HG03064 (cell line): ENCODE measurements around the gene PARS2.

Experiments used
- ATAC-seq: cut with Tn5 transposase; IDR thresholded peaks from one replicate; pipeline ENCODE4 v1.9.1; 2021; ENCODE audit warnings: low read depth; ENCODE audit not compliant: unreplicated experiment

PARS2 gene

DNA sequence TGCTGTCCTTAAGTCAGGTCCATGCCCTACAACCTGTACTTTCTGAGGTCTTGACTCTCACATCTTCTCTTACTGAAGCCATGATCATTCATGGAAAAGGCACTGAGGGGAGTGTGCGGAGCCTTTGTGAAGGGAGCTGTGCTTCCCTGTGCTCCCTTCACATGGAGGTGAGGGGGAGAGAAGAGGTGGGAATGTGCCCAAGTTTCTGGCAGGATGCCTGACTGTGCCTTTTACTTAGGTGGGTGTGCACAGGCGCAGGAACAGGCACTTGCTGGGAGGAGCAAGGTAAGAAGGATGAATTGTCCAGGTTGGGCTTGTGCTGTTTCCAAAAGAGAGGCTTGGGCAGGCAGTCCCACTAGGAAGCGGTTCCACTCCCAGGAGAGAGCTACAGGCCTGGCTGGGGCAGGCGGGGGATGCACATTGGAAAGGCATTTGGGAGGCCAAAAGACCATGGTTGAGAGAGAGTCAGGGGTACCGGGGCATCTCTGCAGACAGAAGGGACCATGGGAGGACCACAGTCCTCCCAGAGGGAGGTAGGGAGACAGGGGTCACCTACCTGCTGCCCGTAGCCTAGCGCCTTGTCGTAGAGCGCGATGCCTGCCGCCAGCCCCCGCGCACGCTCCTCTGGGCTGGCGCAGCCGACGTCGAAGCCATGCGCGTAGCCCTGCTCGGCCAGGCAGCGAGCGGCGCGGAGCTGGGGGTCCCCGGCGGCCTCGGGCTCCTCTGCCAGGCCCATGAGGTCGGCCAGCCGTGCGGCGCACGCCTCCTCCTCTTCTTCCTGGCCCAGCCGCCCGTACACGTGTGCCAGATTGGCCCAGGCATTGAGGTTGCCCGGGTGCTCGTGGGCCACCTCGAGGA lies 35.9 kb upstream of the PARS2 start:
- no peak for ATAC-seq

- no peak for ATAC-seq
These were observed 34.7 kb upstream of the PARS2 start for GRCh38 chr1:54798769-54799641.

DNA sequence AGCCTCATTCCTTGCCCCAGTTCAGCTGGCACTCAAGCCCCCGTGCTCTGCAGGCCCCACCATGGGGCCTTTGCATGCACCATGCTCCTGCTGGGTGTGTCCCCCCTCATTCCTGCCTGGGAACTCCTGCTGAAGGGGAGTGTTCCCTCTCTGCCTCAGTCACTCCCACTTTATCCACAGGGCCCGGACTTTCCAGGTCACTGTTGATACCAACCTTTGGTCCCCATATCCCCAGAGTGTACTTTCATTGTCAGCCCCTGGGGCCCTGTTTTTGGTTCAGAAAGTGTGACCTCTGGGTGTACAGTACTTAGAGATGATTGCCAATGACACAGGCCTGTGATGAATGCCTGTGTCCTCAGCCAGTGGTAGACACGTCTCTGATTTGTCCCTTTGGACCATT lies 33.9 kb upstream of the PARS2 start:
- ATAC-seq, result no peak

DNA sequence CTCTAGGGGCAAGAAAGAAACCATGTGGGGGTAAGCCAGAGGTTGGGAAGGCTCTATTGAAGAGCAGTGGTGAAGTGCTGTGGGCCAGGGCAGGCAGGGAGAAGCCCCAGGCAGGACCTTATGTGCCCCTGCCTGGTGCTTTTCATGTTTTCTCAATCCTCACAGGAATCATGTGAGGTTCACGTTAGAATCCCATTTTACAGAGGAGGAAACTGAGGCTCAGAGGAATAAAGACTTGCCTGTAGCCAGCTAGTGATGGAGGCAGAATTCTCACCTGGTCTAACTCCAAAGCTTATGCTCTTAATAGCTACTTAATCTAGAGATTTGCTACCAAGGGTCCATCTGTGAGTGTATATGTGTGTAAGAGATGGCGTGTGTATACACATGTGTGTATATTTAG lies 32.6 kb upstream of the PARS2 start:
- ATAC-seq, result no peak

DNA sequence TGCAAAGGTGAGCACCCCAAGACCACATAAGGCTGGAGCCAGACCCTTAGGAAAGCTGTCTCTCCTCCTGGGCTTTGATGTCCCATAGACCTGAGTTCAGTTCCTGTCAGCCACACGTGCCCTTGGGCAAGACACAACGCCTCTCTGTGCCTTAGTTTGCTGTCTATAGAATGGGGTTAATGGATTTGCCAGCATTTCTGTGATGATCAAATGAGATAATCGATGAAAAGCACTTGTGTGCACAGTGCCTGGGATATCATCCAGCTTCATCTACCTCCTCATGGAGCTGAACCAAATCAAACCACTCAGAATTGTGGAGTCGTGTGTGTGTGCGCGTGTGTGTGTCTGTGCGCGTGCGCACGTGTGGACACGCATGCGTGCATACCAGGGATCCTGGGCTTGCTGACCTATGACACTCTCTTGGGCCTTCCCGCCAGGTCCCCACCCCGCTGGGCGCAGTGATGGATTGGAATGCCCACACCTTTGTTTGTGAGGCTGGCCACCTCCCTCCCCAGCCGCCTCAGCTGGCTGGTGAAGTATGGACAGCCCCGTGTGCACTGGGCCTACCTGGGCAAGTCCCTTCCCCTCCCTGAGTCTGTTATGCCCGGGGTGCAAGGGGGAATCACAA lies 31.6 kb upstream of the PARS2 start:
- no peak for ATAC-seq

DNA sequence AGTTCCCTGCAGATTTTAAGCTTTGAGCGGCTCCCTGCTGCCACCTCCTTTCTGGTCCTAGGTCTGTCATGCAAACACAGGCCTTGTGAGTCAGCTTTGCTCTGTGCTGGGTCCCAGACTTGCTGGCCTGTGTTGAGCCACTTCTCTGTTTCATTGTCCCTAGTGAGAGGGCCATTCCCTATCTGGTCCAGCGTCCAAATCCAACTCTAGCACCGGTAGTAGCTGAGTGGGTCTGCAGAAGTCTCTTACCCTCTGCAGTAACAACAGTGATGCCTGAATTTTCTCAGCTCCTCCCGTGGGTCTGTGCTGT lies 31.0 kb upstream of the PARS2 start:
- no peak for ATAC-seq

DNA sequence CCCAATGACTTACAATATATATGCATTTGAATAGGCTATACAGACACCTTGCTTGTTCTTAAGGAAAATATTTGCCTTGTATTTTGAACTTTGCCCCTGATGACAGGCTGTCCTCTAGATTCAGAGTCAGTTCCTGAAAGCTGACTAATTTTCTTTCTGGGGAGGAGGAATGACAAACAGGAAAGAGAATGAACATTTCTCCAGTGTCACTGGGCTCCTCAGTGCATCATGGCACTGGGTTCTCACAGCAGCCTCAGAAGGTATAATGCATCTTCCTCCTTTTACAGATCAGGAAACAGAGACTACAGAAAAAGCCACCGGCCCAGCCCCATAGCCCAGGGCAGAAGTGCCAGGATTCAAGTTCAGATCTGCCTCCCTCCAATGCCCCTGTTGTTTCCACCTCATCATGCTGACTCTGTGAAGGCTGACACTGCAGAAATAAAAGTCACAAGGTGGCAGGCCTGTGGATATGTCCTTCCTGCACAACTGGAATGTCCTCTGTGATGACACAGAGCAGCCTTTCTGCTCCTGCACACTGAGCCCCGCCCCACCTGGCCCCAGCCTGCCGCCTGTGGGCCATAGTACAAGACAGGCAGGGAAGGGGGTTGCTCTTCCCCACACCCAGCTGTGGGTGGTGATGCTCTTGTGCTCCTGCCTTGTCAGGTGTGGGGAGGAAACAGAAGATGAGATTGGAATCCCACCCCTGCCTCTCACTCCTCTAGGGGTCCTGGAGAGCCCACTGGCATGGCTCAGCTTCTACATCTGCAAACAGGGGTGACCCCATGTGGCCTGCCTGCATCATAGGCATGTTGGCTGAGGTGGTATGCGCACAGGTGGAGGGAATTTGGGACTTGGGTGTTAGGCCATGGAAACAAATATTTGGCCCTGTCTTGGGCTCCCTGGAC lies 30.4 kb upstream of the PARS2 start:
- no peak for ATAC-seq

DNA sequence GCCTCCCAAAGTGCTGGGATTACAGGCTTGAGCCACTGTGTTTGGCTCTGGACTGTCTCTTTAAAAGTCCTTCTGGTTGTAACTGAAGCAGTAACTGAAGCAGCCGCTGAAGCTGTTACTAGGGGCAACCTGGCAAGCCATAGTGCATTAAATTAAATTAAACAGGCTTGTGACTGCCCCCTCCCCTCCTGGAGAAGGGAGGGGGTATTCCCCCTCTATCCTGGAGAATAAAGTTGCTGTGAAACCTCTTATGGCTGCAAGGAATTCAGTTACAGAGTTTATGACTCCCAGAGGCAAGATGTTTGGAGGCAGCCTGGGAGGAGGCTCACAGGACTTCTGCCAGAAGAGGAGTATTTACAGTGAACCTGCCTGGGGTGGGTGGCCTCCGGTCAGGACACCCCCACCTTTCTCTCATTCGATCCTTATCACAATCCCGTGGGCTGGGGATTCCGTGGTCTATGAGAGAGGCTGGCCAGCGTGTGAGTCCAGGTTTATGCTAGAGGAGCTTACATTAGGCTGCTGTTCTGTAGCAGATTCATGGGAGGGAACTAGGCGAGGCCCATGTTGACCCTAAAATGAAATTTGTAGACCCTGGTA lies 28.5 kb upstream of the PARS2 start:
- no peak for ATAC-seq

DNA sequence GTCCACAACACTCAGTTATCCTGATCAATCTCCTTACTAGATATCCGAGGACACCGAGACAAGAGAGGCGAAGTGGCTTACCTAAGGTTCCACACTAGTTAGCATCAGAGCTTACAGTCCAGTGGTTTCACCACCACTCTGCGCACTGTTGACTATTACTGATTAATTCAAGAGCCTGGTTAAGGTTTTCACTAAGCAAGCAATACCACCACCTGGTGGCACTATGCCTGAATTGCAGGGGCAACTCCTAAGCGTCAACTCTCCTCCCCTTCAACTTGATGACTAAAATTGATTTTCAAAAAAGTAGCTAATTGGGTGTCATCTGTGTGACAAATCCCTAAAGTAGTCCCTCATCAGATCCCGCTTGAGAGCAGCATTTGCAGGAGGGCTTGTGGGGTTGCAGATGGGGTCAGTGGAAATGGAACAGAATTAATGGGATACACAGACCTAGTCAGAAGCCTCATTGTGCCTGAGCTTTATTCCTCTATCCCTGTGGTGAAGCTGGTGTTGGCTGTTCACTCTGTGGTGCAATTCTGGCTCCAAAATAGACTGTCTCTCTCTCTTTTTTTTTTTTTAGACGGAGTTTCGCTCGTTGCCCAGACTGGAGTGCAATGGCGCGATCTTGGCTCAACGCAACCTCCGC lies 27.7 kb upstream of the PARS2 start:
- ATAC-seq, result no peak

GRCh38 chr1:54788459-54788858 lies 24.1 kb upstream of the PARS2 start:
- no peak for ATAC-seq

DNA sequence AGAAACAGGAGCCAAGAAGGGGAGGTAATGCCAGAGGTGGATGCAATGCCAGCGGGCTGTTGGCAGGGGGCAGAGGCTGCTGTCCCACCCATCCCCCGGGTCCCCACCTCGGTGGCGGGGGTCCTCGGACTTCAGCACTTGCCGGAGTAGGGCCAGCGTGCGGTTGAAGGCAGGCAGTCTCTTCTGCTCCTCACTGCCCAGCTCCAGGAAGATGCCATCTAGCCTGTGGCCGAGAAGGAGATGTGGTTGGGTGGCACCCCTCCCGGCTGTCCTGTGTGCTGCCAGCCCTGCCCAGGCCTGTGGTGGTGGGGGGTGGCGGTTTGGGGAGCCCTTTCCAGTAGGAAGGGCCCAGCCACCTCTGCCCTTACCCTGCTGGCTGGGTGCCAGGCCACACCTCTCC lies 23.3 kb upstream of the PARS2 start:
- no peak for ATAC-seq

DNA sequence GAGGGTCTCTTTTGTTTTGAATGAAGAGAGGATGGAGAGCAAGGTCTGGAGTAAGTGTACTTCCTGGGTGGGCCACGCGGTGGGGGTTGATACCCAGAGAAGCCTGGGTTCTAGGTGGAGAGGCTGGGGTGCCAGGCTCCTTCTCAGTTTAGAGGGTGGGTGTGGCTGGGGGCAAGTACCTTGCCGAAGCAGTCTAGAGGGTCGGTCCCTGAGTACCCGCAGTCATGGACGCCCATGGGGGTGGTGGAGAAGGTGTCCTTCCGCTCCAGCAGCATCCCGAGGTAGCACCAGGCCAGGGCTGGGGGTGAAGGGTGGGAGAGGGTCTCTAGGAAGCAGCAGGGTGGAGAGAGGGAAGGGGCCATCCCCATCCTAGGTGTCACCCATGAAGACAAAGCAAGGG lies 22.5 kb upstream of the PARS2 start:
- no peak for ATAC-seq

DNA sequence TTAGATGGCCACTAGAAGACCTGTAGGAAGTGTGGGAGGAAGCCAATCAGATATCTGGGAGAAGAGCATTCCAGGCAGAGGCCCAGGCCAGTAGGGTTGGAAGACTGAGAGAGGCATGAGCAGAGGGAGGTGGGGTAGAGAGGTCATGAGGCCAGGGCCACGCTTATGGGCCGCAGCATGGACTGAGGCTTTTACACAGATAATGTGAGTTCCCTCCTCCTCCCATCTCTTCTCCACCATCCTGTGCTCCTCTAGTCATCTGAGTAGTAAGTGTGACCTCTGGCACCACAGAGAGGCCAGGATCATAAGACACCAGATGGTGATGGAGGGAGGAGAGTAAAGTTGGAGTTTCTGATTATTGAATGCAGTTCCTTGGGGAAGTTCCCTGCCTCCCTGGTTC lies 19.7 kb upstream of the PARS2 start:
- no peak for ATAC-seq

DNA sequence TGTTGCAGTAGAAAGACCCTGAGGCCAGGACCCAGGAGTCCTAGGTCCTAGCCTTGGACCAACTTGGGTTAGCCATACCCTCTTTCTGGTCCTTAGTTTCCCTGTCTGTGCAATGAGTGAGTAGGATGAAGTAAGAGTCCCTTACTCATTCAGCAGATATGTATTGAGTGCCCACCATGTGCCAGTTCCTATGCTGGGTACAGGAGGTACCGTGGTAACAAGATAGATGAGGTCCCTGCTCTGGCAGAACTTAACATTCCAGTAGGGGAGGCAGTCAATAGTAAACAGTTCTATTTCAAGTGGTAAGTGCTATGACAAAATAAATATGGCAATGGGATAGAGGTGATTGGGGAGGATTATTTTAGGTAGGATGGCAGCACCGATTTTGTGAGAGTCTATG lies 18.3 kb upstream of the PARS2 start:
- ATAC-seq, result no peak

GRCh38 chr1:54782156-54782555 lies 17.8 kb upstream of the PARS2 start:
- ATAC-seq, result no peak

DNA sequence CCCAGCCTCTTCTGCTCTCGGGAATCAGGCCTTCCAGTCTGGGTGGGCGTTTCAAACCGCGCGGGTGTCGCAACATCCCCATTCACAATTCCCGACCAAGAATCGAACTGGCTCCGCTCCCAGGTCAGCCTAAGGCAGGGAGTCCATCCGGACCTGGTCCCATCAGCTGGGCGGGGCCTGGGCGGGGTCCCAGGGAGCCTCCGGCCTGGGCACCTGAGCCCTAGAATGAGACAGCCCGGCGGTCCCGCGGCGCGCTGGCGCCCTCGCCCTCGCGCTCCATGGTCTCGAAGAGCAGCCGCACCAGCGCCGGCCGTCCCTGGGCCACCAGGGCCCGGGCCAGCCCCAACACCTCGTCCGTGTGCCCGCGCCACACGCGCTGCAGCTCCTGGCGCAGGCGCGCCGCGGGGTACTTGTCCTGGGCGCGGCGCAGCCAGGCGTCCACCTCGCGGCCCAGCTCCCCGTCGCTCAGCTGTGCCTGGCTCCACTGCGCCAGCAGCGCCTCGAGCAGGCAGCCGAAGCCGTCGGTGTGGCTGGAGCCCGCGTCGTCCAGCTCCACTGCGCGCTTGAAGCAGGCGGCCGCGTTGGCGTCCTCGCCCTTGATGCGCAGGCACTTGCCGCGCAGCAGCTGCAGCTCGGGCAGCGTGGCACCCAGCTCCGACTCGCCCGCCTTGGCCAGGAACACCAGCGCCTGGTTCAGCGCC lies 16.9 kb upstream of the PARS2 start:
- no peak for ATAC-seq

- ATAC-seq, result no peak
These were observed 13.1 kb upstream of the PARS2 start for GRCh38 chr1:54777431-54777830.

DNA sequence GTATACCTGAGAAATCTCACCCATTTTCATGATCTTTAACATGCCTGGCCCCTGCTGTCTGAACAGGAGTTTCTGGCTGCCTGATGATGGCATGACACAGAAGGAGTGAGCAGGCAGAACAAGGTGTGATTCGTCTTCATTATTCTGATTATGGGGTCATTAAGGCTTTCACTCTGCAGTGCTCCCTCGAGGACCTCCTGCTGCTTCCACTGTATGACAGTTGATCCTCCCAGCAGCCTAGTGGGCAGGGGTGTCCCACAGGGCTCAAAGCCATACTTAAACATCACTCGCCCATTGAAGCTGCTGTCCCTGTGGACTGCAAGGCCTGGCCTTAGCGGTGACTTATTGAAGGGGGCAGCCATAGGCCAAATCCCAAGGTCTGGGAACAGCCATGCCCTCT lies 12.7 kb upstream of the PARS2 start:
- no peak for ATAC-seq
